HG02678 (cell line): ENCODE results near the gene PRPF40B.

Experiments
- ATAC-seq: cut with Tn5 transposase; IDR thresholded peaks from one replicate; pipeline ENCODE4 v1.9.1; 2021; ENCODE audit warnings: mild to moderate bottlenecking, moderate library complexity; ENCODE audit not compliant: unreplicated experiment

Gene PRPF40B

DNA sequence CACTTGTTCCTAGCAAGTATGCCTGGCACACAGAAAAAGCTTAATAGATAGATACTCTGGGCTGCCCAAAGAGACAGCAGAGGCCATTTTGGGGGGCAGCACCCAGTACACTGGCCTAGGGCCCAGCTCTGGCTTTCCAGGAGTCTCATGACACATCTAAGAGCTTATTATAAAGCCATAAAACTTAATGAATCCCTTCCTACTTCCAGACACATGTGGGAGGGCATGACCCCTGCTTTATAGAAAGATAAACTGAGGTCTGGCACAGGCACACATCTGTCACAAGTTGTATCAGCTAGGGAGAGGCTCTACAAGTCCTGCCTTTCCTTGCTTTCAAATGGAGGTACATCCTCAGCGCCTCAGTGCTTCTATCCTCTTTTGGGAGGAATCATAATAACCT lies 56.7 kb downstream of the PRPF40B start:
- ATAC-seq, result no peak

GRCh38 chr12:49683599-49684309 lies 60.4 kb downstream of the PRPF40B start:
- no peak for ATAC-seq

DNA sequence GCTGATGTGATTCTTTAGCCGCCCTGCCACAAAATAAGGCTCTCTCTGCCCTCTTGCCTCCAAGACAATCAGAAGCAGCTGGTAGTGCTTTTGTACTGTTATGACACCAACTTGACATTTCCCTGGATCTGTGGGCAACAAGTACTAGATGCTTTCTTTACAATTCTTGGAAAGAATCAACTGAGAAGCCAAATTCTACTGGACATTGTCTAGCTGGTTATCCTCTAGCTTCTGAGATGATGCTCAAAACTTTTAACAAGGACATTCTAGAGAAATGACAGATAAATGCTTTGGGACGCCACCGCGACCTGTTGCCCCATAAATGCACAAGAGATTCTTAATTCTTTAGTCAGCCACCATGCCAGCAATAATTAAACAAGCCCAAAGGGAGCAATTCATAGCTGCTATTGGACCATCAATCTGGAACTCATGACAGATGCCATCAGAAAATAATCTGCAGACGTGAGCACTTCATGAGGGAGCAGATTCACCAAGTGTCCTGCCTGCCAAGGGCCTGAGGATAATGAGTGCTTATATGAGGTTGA lies 61.0 kb downstream of the PRPF40B start:
- ATAC-seq, result no peak

DNA sequence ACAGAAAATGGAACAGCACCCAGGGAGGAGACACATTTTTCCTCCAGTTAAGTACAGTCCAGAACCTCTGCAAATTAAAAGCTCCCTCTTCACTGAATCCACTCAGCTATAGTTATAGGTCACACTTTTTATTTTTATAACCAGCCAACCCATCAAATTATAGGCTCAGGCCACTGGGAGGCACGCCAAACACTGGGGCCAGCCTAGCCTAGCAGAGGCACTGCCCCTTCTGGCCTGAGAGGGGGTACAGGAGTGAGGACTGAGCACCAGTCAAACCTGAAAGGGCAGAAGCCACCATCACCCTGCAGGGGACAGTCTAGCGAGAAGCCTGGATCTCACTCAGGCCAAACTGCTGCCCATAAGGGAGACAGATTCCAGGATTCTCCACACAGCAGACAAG lies 64.6 kb downstream of the PRPF40B start:
- no peak for ATAC-seq

GRCh38 chr12:49689237-49689636 lies 65.9 kb downstream of the PRPF40B start:
- no peak for ATAC-seq

- ATAC-seq, result no peak
These were observed 66.4 kb downstream of the PRPF40B start for GRCh38 chr12:49689785-49690184.

DNA sequence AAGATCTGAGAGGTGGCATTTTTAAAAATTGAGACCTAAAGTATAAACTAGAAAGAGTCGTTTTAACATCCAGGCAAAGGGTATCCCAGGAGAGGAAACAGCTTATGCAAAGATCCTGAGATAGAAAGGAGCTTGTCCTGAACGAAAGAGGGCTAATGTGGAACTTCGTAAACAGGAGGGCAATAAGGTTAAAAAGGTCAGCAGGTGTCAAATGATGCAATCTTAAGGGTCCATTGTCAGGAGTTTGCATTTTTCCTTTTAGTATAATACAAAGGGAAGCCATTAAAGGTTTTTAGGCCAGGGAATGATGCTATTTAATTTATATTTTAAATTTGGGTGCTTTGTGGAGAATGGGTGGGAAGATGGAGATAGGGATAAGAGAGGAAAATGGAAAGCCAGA lies 69.5 kb downstream of the PRPF40B start:
- ATAC-seq, result no peak

- no peak for ATAC-seq
These were observed 70.6 kb downstream of the PRPF40B start for GRCh38 chr12:49693931-49694444.
